Stimulated activated CD4-positive, alpha-beta T cell treated with anti-CD3 and anti-CD28 coated beads, Interleukin-15, amount 100 ng/mL, for 24 hours (primary cell): ENCODE measurements around the gene ZBTB20.

Experiments used
- DNase-seq: peaks from one replicate; pipeline ENCODE4 v3.0.0-alpha.2; 2020

The ZBTB20 gene

GRCh38 chr3:114660124-114660523, 487.0 kb downstream of the ZBTB20 start:
- no peak for DNase-seq

DNA sequence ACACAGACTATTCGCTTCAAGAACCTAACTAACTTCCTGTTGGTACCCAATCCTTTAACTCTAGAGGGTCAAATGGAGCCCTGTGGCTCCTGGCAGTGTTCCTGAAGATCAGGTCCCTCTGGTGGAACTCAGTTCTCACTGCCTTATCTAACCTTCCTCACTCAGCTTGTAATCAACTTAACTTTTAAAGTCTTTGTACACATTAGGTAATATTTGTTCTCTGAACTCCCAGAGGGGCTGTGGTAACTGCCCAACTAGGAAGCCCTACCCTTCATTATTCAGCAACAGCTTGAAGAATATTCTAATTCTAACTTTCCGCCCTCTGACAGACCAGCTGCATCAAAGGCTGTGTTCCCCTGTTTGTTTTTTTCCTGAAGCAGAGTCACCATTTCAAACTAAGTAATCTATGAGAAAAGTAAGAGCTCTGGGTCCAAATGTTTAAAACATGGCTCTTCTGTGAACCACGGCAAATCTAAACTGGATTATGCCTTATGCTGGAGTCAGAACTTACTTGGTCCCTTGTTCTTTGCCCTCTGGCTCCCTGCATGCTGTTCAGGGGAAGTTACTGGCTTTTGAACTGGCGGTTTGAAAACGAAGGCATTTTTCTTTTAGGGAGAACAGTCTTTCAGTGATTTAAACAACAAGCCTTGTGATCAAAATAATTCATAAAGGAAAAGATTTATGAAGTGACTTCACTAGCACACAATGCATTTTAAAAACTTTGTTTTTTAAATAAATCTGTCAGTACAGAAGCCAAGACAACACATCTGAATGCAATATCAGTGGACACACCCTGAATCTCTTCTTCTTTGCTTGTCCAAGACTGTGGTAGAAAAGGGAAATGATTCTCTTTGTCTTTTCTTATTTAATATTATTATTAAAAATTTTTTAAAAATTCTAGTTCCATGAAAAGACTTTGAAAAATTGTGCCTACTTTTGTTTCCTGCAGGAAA, 487.7 kb downstream of the ZBTB20 start:
- no peak for DNase-seq

DNA sequence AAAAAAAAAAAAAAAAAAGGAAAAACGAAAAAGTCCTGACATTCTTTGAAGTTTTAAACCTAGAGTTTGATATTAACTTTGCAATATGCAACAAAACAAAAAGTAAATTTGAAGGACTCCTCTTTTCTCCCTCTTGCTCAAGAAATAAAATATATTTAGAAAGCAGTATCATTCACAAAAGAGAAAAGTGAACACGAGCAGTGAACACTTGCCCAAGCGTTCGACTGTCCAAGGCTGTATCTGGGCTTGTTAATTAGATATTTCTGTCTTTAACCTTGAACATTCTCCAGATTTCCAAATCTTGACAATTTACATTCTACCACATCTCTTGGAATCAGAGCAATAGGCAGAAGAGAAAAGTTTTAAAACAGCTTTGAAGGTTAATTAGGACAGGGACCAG, 495.5 kb downstream of the ZBTB20 start:
- no peak for DNase-seq

DNA sequence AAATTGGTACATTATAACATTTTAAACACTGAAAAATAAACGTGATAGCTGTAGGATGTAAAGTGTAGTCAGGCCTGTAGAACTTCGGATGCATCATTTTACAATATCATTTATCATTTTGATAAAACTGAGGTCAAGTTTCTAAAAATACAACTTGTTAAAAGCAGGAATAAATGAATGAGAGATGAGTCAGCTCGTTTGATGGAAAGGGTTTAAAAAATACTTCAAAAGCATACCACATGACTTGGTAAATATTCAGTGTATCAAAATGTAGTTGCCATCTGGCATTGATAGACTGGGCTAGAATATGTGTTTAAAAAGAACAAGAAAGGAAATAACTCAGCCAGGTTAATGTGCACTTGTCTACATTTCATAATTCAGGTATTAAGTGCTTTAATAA, 496.3 kb downstream of the ZBTB20 start:
- no peak for DNase-seq

DNA sequence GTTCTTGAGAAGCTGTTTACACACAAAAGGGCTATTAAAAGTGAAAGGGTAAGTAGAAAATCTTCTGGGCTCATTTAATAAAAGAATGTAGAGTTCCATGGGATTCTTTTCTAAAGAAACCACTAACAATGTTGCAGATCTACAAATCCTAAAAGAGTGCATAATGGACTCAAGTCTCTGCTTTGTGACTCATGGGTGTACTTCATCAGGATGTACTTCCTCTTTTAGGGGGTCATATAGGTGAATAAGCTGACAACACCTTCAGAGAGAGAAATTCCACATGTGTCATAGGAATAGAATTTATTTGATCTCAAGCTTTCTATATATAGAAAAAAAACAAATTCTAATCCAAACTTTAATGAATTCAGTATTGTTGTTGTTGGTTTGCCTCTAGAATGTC, 497.8 kb downstream of the ZBTB20 start:
- no peak for DNase-seq

DNA sequence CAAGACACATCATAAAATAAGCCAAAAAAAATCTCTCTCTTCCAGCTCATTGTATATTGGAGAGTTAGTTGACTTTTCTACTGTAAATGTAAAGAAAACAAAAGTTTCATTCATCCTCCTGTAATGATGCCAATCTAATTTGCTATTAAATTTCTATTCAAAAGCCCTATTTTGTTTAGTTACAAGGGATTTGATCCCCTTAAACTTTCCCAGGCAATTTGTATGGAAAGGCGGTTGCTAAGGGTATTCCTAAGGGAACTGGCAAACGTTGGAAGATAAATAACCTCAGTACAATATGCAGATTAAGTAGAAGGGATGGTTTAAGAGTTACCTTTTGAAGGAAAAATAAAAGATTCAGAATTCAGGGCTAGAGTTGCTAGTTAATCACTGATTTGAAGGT, 500.6 kb downstream of the ZBTB20 start:
- no peak for DNase-seq

- DNase-seq: no peak
Measured at GRCh38 chr3:114645392-114645791, 501.7 kb downstream of the ZBTB20 start.

DNA sequence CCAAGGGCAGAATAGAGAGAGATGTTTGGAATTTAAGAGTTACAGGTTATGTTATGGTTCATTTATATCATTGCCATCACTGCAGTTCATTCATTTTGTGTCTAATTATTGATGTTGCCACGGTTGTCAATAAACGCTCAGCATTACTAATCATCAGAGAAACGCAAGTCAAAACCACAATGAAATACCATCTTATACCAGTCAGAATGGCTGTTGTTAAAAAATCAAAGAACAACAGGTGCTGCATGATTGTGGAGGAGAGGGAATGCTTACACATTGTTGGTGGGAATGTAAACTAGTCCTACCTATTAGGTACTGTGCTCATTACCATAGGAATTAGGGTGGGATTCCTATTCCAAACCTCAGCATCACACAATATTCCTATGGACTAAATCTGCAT, 502.7 kb downstream of the ZBTB20 start:
- DNase-seq: no peak

GRCh38 chr3:114642951-114643741, 503.9 kb downstream of the ZBTB20 start:
- DNase-seq: no peak

DNA sequence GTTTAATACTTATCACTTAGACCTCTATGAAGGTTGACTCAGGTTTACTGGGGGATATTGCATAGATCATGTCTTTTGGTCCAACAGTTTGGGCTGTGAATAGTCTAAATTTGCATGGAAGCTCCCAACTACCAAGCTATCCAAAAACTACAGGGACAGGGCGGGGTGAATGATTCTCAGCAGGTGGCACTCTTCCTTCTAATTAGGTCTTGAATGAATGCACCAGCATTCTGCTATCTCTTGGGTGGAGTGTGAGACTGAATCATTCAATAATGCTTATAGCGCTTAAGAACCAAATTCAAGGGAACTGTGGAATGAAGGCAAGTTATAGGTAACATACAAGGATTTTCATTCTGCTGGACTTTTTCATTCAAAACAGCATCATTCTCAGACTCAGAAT, 507.0 kb downstream of the ZBTB20 start:
- DNase-seq: no peak

DNA sequence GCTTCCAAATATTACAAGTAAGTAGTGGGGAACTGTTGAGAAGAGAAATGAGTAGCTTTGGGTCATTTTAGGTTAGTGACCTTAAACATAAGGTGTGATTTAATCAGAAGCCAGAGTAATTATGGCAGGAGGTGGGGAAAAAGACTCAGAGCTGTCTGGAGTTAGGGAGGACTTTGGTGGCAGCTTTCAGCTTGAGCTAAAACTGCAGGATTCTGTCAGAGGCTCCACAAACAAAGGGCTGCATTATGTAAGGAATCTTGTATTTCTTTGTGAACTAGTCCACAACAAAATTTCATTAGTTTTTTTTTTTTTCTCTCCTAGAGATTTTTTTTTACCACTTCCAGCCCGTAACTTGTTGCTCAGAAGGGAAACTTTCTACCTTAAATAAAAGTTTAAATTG, 507.9 kb downstream of the ZBTB20 start:
- DNase-seq: no peak

- DNase-seq: no peak
Measured at GRCh38 chr3:114635878-114636277, 511.2 kb downstream of the ZBTB20 start.

DNA sequence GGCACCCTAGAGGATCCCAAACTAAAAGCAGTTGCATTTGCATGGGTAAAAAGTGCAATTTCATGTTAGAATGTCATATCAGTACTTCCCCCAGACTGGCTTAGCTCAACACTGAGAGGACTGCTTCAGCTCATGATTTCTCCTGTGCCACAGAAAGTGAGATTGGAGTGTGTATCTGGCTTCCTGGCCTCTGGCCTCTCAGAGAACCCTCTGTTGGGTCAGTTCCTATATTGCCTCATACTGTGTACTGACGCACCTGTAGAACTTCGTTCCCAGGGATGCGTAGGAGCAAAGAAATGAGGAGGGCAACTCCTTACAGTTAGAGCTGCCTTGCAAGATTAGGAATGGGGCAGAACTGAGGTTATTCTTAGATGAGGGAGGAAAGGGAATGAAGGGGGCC, 512.5 kb downstream of the ZBTB20 start:
- no peak for DNase-seq

- DNase-seq: peak; percentile 52
Measured at GRCh38 chr3:114632757-114633424, 514.2 kb downstream of the ZBTB20 start.

- no peak for DNase-seq
Measured at GRCh38 chr3:114627770-114628169, 519.3 kb downstream of the ZBTB20 start.

GRCh38 chr3:114626751-114627150, 520.3 kb downstream of the ZBTB20 start:
- DNase-seq: no peak

- peak; percentile 4 for DNase-seq
Measured at GRCh38 chr3:114624571-114625181, 522.4 kb downstream of the ZBTB20 start.

DNA sequence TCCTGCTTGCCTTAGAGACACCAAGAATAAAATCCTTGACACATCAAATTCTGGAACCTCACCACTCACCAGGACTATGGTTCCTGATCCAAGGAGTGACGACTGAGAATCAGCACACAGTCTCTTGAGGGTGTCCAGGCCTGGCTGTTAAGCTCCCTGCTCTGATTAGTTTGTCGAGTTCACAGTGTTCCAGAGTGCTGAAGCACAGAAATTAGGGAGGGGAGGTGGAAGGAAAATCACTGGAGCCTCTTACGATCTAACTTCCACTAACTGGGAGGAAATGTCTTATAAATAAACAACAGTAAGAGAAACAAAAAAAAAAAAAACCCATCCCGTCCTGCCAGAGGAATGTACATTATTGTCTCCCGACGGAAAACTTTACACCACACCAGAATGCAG, 523.0 kb downstream of the ZBTB20 start:
- no peak for DNase-seq

DNA sequence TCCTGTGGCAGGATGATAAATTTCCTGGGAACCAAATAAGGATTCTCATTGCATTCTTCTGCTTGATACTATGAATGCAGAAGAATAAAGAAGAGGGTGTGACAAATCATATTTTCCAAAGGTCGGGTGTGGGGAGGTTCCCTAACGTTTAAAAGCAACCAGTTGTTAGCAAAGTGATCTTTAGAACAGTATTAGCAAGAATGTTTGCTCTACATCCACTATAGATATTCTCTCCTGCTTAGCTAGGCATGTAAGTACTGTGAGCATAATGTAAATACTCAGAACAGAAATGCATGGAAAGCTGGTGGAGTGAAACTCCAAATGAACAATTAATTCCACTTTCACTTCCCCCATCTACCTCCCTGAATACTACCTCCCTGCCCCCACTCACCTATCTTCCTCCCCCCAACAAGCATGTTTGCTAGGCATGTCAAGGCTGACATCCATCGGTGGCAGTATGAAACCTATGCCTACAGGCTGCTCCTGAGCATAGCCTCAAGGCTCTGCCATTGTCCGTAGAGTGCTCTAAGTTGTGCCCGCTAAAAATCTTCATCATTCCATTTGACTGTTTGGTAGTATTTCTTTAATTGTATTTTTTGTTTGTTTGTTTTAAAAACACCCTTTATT, 523.6 kb downstream of the ZBTB20 start:
- no peak for DNase-seq

GRCh38 chr3:114622001-114622400, 525.1 kb downstream of the ZBTB20 start:
- no peak for DNase-seq

DNA sequence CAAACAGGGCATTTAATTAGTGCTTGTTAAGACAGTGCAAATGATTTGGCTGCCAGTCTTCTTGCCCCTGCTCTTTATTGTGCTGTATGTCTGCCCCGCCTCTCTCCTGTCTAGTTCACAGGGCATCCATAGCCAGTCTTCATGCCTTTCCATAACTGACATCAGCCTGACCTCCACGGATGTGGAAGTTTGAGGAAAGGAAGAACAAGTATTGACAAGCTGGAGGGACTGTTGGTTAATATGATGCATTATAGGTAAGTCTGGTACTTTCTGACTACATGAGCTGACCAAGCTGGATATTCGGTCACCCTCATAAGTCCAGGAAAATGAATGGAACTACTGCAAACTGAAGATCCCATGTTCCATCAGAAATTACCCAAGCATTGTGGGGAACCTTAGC, 527.3 kb downstream of the ZBTB20 start:
- DNase-seq: no peak

DNA sequence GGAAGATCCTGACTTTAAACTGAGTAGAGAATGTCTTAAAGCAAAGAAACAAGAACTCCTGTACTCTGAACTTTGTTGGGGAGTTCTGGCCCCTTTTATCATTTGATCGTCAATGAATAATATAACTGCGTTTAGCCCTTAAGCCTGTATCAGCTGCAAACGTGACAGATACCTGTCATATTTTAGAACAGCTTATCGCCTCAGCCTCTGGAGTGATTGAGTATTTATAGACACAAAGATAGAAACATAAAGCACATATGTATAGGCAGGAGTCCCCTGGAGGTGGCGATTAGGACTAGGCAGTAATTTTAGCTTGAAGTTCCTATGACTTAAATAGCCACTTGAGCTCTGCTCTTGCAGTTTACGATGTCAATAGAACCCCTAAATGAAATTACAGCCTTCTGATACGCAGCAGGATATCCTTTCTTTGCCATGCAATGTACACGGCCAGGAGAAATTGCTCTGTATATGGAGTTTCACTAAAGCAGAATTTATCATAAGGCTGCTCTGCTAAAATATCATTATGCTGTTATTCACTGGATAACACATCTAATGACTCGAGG, 531.5 kb downstream of the ZBTB20 start:
- DNase-seq: no peak
